ENCODE measurements around the gene PHF10.

GRCh38 chr6:169663468-169663867 lies 60.8 kb downstream of the PHF10 start:
- TF ChIP-seq EZH2 (IDR thresholded peaks at IDR 0.05; ENCODE audit: low read length, unreplicated experiment) (no peak), CTCF (conservative IDR thresholded peaks at IDR 0.05; ENCODE audit: low read depth, low read length) (no peak)

Measured in PC-3 (cell line).